ENCODE measurements around the gene VEZF1. TPM values are rescaled to one million over a fixed set of nuclear protein-coding genes. Genes with fewer than 3 reads are reported as not detected.

Gene VEZF1
- total RNA-seq, 6 donors from 2014 or later, result 36.4 to 99.7 (median 72.5) TPM

DNA sequence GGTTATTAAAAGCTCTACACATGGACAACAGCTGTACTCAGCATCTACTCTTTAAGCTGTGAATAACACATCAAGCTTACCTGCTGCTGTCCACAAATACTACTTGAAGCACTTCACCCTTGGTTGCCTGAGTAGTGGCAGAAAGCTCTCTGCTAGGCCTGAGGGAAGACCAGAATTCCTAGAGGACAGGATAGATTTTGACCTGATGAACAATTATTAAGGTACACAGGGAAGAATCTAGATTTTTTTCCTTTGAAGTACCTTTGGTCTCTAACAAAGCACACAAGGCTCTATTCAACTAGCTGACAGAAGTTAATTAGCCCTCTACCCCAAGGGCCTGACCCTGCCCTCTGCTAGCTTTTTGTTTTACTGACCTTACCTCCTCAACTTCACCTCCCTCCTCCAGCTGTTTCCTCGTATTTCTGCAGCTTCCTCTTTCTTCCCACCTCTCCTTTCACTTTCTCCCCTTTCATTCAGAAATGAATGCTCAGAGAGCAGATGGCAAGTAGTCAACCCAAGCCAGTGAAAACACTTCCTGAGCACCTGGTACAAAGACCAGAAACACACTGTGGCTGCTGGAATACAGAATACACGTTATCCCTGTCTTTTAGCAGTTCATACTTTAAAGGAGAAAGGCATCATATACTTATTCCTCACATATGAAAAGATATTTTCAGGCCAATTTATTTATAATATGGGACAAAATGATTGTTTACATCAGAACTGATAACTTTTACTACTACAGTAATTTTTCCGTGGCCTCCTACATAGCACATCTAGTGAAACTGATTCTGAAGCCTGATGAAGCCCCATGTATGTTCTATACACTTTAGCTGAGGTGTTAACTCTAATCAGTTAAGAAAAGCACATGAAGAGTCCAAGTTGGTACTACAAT, 5.7 kb upstream of the VEZF1 start:
- DNase-seq (peak in 1 of 2 donors; percentile 40), ATAC-seq (ENCODE audit: low FRiP score in 2 of 2) (no peak)
- Histone ChIP-seq H3K36me3 (peaks cover 0 to 9% (median 3%) of the 10 kb centered on the region in 4 donors), H3K9me3 (no peaks in the 10 kb centered on the region), H3K4me3 (no peak overlapping the region), H3K4me1 (peaks cover 13 to 30% (median 17%) of the 10 kb centered on the region in 4 donors), H3K27ac (peak overlapping the region in 2 of 4 donors; percentile 29 to 37), H3K27me3 (no peaks in the 10 kb centered on the region)
- WGBS, 2 donors, result 31 to 33% methylated on average over 3 of the region's 3 CpGs
- TF ChIP-seq, protein P1, sequence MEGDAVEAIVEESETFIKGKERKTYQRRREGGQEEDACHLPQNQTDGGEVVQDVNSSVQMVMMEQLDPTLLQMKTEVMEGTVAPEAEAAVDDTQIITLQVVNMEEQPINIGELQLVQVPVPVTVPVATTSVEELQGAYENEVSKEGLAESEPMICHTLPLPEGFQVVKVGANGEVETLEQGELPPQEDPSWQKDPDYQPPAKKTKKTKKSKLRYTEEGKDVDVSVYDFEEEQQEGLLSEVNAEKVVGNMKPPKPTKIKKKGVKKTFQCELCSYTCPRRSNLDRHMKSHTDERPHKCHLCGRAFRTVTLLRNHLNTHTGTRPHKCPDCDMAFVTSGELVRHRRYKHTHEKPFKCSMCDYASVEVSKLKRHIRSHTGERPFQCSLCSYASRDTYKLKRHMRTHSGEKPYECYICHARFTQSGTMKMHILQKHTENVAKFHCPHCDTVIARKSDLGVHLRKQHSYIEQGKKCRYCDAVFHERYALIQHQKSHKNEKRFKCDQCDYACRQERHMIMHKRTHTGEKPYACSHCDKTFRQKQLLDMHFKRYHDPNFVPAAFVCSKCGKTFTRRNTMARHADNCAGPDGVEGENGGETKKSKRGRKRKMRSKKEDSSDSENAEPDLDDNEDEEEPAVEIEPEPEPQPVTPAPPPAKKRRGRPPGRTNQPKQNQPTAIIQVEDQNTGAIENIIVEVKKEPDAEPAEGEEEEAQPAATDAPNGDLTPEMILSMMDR (IDR thresholded peaks at IDR 0.05), result no peak
- peak in 1 of 4 donors; percentile 6 for TF ChIP-seq POLR2A (IDR thresholded peaks at IDR 0.05)

DNA sequence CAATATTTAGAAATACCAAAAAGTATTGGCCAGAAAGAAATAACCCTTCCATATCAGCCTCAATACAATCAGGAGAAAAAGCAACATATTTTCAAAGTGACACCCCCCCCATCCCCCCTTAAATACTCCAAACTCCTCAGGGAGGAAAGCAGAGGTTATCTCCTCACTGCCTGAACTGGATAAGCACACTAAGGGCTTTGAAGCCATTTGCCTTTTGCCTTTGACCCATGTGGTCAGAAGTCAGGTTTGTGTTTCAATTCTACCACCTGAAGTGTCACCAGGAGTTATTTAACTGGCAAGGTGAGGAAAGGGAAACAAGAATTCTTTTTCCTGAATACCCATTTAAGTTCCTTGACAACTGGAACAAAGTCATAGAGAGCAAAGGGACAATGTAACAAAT, 3.5 kb upstream of the VEZF1 start:
- Histone ChIP-seq H3K4me3 (no peak overlapping the region), H3K27ac (no peak overlapping the region), H3K9me3 (no peaks in the 10 kb centered on the region), H3K27me3 (no peaks in the 10 kb centered on the region), H3K4me1 (peaks cover 15 to 36% (median 19%) of the 10 kb centered on the region in 4 donors), H3K36me3 (no peaks in the 10 kb centered on the region)
- ATAC-seq (ENCODE audit: low FRiP score in 2 of 2) (no peak), DNase-seq (no peak)
- TF ChIP-seq POLR2AphosphoS5 (IDR thresholded peaks at IDR 0.05) (no peak), POLR2A (IDR thresholded peaks at IDR 0.05) (no peak), EP300 (IDR thresholded peaks at IDR 0.05) (no peak)
- TF ChIP-seq, protein P1 (IDR thresholded peaks at IDR 0.05), result no peak

- 74 to 84% methylated on average over 2 of the region's 2 CpGs for WGBS, 2 donors
- Histone ChIP-seq H3K4me3 (no peak overlapping the region), H3K9me3 (no peaks in the 10 kb centered on the region), H3K27ac (peak overlapping the region in 1 of 4 donors; percentile 99), H3K4me1 (peaks cover 30 to 44% (median 33%) of the 10 kb centered on the region in 4 donors), H3K36me3 (no peaks in the 10 kb centered on the region), H3K27me3 (no peaks in the 10 kb centered on the region)
- ATAC-seq (ENCODE audit: low FRiP score in 2 of 2) (no peak), DNase-seq (no peak)
- no peak for TF ChIP-seq EP300 (IDR thresholded peaks at IDR 0.05)
- no peak for TF ChIP-seq POLR2A (IDR thresholded peaks at IDR 0.05)
- TF ChIP-seq POLR2AphosphoS5 (IDR thresholded peaks at IDR 0.05), result no peak
These were observed 2.0 kb upstream of the VEZF1 start for GRCh38 chr17:57990037-57990436.

DNA sequence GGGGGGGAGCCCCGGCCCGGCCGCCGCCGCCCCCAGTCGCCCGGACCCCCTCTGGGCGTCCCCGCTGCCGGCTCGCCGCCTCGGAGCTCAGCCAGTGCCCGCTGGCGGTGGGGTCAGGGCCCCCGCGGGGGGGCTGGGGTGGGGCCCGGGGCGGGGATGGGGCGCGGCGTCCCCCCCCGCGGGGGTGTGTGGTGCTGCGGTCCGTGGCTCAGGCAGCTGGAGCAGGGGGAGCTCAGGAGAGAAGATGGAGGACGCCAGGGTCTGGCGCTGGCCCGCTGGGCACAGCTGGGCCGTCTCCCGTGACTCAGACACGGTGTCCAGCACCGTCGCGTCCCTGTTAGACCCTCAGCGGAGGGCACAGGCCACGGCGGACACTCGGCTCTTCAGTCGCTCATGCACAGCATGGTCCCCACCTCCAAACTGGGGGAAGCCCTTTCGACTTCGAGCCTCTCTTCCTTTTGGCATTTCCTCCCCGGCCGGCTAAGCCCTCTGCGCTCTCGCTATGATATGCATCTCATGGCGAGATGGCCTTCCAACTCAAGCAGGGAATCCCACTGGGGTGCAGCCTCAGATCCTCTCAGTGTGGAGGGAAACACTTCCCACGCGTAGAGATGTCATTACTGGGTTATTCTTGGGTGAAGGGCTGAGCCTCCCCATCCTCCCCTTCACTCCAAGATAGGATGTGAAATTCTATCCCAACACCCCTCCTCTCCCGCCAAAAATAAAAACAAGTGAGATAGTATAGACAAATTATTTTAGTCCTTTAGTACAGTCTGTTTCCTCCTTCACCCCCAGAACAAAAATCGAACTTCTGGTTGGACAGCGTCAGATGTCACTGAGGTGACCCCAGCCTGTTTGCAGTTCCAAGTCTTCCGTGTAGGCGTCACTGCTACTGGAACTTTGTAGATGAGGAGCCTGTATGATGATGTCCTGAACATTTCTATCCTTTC, 522 bp upstream of the VEZF1 start:
- ATAC-seq (ENCODE audit: low FRiP score in 2 of 2) (peak; percentile 89), DNase-seq (peak in 1 of 2 donors; percentile 75)
- peaks cover 37 to 52% (median 43%) of the 10 kb centered on the region in 4 donors for H3K4me1 ChIP-seq
- H3K9me3 ChIP-seq, result no peaks in the 10 kb centered on the region
- H3K27me3 ChIP-seq, result no peaks in the 10 kb centered on the region
- H3K36me3 ChIP-seq, result no peaks in the 10 kb centered on the region
- WGBS, 2 donors, result 2 to 10% methylated on average over 13 to 46 of the region's 54 CpGs
- peak overlapping the region; percentile 64 to 89 (median 86) for H3K4me3 ChIP-seq
- peak overlapping the region; percentile 96 to 100 (median 98) for H3K27ac ChIP-seq
- peak in 3 of 4 donors; percentile 26 to 71 (median 28) for TF ChIP-seq POLR2A (IDR thresholded peaks at IDR 0.05)
- peak; percentile 23 for TF ChIP-seq POLR2AphosphoS5 (IDR thresholded peaks at IDR 0.05)
- TF ChIP-seq, protein P1 (IDR thresholded peaks at IDR 0.05), result peak in 1 of 6 experiments; percentile 3
- TF ChIP-seq EP300 (IDR thresholded peaks at IDR 0.05), result no peak

All from upper lobe of left lung (tissue), 6 donors.